ENCODE measurements around the gene ARHGAP26.
"Not testable (repeated sequence)": the region's sequence is repeated elsewhere in the genome, so short reads cannot be mapped to it uniquely, and the experiment has no call there.

ARHGAP26 gene

DNA sequence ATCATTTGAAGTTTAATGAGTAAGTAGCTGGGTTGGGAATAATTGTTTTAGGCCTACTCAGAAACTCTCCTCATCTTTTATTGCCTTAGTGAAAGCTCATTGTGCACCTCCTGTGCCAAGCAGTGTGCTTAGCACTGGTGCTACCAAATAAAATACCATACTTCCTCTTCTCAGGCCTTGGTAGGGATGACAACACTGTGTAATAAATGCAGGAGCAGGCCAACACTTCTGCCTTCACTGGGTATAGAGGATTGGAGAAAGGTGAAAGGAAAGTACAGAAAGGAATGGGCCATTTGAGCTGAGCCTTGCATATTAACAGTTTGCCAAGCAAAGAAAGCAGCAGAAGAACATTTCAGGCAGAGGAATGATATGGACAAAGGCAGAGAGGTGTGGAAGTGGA, 347.6 kb downstream of the ARHGAP26 start:
- in situ Hi-C loops (cut with MboI; ENCODE audit: low pct_unique_long_range_greater_than_20kb, low sequenced_read_pairs, unreplicated experiment) = loop anchor here (25.0 kb wide), 1 partner anchor 844 kb away; no protein-coding TSS in a partner anchor
- no peak for DNase-seq (ENCODE audit: low spot score)
- TF ChIP-seq, protein P1, sequence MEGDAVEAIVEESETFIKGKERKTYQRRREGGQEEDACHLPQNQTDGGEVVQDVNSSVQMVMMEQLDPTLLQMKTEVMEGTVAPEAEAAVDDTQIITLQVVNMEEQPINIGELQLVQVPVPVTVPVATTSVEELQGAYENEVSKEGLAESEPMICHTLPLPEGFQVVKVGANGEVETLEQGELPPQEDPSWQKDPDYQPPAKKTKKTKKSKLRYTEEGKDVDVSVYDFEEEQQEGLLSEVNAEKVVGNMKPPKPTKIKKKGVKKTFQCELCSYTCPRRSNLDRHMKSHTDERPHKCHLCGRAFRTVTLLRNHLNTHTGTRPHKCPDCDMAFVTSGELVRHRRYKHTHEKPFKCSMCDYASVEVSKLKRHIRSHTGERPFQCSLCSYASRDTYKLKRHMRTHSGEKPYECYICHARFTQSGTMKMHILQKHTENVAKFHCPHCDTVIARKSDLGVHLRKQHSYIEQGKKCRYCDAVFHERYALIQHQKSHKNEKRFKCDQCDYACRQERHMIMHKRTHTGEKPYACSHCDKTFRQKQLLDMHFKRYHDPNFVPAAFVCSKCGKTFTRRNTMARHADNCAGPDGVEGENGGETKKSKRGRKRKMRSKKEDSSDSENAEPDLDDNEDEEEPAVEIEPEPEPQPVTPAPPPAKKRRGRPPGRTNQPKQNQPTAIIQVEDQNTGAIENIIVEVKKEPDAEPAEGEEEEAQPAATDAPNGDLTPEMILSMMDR (IDR thresholded peaks at IDR 0.05; ENCODE audit: extremely low read depth, insufficient read depth, missing control alignments) = no peak

DNA sequence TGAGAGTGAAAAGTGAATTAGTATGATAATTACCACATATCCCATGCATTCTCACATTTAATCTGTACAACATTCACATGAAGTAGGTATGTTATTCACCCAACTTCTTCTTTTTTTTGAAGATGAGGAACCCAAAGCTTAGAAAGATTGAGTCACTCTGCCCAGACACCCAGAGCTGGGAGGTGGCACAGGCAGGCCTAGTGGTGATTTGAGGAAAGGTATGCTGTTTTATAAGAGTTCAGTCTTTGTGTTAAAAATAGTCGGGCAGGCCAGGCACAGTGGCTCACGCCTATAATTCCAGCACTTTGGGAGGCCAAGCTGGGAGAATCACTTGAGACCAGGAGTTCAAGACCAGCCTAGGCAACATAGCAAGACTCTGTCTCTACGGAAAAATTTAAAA, 348.0 kb downstream of the ARHGAP26 start:
- in situ Hi-C loops (cut with MboI; ENCODE audit: low pct_unique_long_range_greater_than_20kb, low sequenced_read_pairs, unreplicated experiment) = loop anchor here (25.0 kb wide), 1 partner anchor 844 kb away; no protein-coding TSS in a partner anchor
- TF ChIP-seq, protein P1 (IDR thresholded peaks at IDR 0.05; ENCODE audit: extremely low read depth, insufficient read depth, missing control alignments) = no peak

DNA sequence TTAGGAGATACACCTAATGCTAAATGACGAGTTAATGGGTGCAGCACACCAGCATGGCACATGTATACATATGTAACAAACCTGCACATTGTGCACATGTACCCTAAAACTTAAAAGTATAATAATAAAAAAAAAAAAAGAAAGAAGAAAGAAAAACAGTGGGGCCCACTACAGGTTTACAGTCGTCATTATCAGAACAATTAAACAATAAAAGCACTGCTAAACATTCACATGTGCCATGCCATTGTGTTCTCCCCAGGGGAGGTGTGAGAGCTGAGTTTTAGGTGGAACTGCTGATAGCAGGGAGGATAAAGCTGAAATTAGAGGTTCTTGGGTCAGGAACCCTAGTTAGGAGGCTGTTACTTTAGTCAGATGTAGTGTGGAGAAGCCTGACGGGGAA, 348.6 kb downstream of the ARHGAP26 start:
- not testable (repeated sequence) for DNase-seq (ENCODE audit: low spot score)
- in situ Hi-C loops (cut with MboI; ENCODE audit: low pct_unique_long_range_greater_than_20kb, low sequenced_read_pairs, unreplicated experiment) = loop anchor here (25.0 kb wide), 1 partner anchor 843 kb away; no protein-coding TSS in a partner anchor

More for the DNA sequence above, 348.0 kb downstream of the ARHGAP26 start:
- DNase-seq (ENCODE audit: low spot score) = no peak

DNA sequence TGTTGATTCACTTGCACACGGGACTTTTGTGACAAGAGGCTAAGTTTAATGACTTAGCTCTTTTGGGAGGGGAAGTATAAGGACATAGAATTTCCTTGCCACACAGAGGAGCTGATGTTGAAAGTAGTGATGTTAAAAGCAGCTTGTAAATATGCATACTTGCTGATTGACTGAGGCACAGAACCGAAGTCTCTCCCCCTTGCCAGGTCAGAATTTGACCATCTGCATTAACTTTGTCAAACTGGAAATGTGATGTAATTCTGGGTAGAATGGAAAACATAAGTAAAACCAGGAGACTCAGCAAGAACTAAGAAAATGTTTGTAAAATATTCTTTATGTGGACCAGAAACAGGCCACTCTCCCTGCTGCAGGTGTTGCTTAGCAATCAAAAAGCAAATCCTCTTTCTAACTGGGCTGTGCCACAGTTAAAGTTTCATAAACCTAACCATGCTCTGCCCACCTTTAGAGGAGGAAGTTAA, 349.2 kb downstream of the ARHGAP26 start:
- no peak for DNase-seq (ENCODE audit: low spot score)
- in situ Hi-C loops (cut with MboI; ENCODE audit: low pct_unique_long_range_greater_than_20kb, low sequenced_read_pairs, unreplicated experiment) = loop anchor here (25.0 kb wide), 1 partner anchor 843 kb away; no protein-coding TSS in a partner anchor
- TF ChIP-seq, protein P1 (IDR thresholded peaks at IDR 0.05; ENCODE audit: extremely low read depth, insufficient read depth, missing control alignments) = no peak

DNA sequence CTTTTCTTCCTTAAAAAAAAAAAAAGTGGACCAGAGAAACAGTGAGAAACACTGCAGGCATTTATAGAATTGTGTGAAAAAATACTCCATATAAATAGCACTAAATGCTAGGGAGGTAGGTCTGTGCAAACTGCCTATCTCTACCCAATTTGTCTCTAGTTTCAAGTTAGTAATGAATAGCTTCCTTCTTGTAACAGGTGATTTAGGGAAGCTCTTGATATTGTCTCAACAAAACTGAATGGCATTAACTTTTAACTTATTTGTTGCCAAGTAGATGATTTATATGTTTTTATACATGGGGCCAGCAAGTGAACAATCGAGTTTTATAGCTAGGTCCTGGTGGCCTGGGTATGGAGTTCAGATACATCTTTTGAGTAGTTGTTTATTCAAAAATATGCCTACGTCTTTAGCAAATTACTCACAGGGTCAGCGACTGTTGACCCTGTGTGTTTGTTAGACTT, 349.7 kb downstream of the ARHGAP26 start:
- DNase-seq (ENCODE audit: low spot score) = no peak
- TF ChIP-seq, protein P1 (IDR thresholded peaks at IDR 0.05; ENCODE audit: extremely low read depth, insufficient read depth, missing control alignments) = no peak
- in situ Hi-C loops (cut with MboI; ENCODE audit: low pct_unique_long_range_greater_than_20kb, low sequenced_read_pairs, unreplicated experiment) = loop anchor here (25.0 kb wide), 1 partner anchor 842 kb away; no protein-coding TSS in a partner anchor

DNA sequence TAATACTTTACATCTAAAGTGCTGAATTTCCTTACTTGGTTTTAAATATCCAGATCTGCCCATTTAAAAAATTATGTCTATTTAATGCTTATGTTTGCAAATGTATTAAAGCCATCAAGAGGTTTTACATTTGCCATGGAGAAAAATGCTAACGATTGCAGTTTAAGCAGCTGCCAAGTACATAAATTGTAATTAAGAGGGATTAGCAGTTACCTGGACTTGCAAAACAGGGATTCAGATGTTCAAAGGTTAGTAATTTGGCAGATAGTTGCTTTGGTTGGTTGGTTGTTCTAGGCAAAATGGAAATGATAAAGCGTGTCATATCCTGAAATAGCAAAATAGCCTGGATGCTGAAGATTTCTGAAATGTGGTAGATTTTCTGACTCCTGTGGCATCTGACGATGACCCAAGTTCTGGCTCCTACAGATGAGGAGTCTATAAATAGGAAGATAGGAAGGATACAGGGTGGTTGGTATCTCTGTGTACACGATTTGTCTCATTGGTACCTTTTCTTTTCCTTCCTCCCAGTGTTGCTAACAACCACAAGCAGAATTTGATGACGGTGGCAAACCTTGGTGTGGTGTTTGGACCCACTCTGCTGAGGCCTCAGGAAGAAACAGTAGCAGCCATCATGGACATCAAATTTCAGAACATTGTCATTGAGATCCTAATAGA, 350.4 kb downstream of the ARHGAP26 start:
- in situ Hi-C loops (cut with MboI; ENCODE audit: low pct_unique_long_range_greater_than_20kb, low sequenced_read_pairs, unreplicated experiment) = loop anchor here (25.0 kb wide), 1 partner anchor 842 kb away; no protein-coding TSS in a partner anchor
- TF ChIP-seq, protein P1 (IDR thresholded peaks at IDR 0.05; ENCODE audit: extremely low read depth, insufficient read depth, missing control alignments) = no peak
- DNase-seq (ENCODE audit: low spot score) = no peak

DNA sequence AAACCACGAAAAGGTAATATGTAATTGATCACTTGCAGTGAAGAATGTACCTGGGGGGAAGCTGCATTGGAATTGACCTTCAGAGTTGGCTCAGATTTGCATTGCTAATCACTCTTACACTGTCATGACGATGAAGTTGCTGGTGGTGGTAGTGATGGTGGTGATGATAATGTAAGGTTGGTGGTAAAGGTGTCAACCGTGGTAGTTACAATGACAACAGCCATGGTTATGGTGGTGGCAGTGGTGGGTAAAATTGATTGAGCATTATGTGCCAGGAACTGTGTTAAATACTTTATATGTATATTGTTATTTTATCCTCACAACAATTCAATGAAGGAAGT, 350.9 kb downstream of the ARHGAP26 start:
- no peak for DNase-seq (ENCODE audit: low spot score)
- TF ChIP-seq, protein P1 (IDR thresholded peaks at IDR 0.05; ENCODE audit: extremely low read depth, insufficient read depth, missing control alignments) = no peak
- in situ Hi-C loops (cut with MboI; ENCODE audit: low pct_unique_long_range_greater_than_20kb, low sequenced_read_pairs, unreplicated experiment) = loop anchor here (25.0 kb wide), 1 partner anchor 841 kb away; no protein-coding TSS in a partner anchor
